ENCODE results near the gene ATIC.

ATIC gene

DNA sequence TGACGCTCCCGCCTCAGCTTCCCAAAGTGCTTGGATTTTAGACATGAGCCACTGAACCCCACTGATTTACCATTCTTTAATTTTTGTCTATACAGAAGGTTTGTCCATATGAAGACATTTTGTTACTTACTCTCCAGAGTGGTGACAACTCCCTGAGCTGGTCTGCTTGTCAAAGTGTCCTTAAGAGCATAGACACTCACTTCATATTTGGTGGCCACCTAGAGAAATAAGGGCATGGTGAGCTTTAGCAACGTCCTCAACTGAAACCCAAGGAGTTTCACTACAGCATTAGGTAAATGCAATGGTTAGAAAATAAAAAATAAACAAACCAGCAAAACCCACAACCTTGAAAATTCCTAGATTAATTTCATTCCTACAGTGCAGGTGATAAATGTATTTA, 66.2 kb downstream of the ATIC start:
- no peak for DNase-seq

GRCh38 chr2:215379039-215379438, 67.2 kb downstream of the ATIC start:
- no peak for DNase-seq

DNA sequence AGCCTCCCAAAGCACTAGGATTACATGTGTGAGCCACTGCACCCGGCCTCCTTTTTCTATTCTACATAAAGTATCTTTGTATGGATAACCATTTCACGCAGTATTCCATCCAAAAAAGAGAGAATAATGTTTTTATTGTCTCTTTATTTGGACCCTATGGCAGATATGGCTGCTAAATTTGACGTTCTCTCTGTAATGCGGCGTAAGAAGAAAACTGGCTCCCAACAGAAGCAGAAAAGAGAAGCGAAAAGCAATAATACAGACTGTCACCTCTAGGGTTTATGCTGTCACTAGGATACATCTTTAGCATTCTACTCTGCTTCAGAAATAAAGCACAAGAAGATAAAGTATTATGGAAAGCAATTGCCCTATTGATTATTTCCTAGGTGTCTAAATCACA, 68.1 kb downstream of the ATIC start:
- no peak for DNase-seq

DNA sequence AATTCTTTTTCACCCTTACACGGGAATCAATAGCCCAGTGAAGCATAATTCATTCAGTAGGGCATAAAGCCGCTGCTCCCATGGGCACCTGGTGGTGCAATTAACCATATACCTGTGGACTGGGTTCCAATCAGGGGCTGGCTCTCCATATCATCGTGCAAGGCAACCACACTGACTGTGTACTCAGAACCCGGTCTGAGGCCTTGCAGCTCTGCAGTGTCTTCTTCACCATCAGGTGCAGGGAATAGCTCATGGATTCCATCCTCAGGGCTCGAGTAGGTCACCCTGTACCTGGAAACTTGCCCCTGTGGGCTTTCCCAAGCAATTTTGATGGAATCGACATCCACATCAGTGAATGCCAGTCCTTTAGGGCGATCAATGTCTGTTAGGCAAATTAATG, 68.8 kb downstream of the ATIC start:
- DNase-seq: no peak

DNA sequence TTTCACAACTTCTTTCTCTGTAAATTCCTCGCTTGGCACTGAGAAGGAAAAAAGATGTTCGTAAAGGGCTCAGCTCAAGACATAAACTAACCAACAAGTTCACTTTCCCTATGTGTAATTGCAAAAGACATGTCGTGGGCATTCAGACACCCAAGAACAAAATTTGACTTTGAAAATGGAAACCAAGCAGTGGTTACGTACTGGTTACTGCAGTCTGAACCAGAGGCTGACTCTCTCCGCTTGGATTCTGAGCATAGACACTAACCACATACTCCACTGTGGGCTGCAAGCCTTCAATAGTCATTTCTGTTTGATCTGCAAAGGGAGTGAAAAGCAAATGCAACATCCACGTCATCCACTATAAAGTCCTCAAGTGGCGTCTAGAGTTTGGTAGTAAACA, 70.2 kb downstream of the ATIC start:
- DNase-seq: no peak

DNA sequence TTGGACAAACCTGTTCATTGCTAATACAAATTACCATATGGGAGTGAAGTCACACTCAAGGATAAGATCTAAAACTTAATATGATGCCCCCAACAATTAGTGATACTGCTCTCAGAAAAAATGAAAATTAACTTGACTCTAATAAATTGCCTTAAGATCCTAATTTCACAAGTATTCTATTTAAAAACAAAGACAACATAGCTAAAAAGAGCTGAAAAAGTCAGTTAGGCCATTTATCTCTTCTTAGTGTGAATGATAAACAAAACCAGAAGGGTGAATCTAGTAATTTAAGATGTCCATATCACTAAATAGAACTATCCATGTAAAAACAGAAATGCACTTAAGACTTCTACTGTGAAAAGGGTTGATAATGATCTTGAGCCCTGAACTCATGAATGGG, 70.6 kb downstream of the ATIC start:
- no peak for DNase-seq

GRCh38 chr2:215383652-215384279, 71.9 kb downstream of the ATIC start:
- no peak for DNase-seq

DNA sequence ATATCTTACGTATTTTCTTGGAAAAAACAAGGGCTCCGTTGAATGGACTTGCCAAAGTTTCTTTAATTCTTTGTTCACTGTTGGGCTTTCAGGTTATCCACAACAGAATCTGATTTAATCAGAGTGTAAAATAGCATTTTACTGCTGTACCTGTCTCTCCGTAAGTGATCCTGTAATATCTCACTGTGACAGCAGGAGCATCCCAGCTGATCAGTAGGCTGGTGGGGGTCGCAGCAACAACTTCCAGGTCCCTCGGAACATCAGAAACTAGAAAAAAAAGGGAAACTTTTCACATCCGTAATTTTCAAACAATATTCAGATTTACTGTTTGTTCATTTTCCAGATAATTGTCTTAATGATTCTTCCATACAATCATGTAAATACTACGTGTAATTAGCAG, 72.9 kb downstream of the ATIC start:
- no peak for DNase-seq

DNA sequence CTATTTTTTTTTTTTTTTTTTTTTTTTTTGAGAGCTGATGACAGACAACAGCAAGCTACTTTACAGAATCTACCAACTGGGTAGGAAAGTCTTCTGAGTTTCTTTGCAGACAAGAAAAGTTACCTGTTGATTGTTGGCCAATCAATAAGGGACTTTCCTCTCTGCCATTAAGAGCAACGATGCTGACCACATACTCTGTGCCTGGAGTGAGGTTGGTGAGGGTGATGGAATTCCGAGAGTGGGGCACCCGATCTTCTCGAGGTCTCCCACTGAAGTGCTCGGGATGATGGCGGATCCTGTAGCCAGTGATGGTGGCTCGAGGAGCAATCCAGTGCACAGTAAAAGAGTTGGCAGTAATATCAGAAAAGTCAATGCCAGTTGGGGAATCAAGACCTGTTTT, 74.7 kb downstream of the ATIC start:
- DNase-seq: no peak

DNA sequence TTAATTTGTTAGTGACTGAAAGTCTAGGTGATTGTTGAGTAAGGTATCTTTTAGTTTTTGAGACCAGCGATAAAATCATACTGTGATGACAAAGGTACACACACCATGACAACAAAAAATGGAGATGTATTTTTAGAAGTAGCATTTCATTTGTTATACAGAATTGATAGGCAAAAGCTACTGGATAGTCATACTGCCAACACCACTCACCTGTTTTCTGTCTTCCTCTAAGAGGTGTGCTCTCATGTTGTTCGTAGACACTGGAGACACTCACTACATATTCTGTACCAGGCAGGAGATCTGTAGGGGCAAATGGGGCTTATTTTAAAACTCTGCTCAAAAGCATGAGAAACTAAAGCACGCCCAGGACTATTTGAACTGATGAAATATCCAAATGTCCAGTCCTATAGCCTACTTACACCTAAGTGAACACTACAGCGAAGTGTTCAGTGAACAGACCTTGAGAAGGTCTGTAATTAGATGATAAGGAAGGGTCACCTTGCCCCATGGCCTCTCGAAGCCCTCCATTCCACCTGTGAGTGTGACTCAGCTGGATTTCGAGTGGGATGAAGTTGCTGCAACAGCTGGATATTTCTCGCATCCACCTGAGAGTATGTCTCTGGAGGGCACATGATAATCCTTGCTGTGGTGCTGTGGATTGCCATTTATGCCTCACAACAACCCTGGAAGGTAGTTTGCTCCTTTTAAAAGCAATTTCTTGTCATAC, 76.3 kb downstream of the ATIC start:
- DNase-seq: no peak

GRCh38 chr2:215390550-215390913, 78.7 kb downstream of the ATIC start:
- DNase-seq: no peak

DNA sequence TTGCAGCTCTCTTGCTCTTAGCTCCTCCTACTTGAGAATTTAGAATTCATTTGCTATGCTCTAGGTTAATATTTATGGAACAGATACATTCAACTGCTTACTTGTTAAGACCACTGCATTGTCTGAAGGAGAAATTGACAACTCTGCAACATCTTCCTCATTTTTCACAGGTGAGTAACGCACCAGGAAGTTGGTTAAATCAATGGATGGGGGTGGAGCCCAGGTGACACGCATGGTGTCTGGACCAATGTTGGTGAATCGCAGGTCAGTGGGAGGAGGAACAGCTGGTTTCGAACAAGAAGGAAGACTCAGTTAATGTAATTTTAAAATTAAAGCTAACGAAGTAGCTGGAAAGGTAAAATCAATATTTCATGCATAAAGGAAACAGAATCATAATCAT, 79.7 kb downstream of the ATIC start:
- DNase-seq: no peak

- DNase-seq: no peak
These were observed 80.3 kb downstream of the ATIC start for GRCh38 chr2:215392164-215392563.

DNA sequence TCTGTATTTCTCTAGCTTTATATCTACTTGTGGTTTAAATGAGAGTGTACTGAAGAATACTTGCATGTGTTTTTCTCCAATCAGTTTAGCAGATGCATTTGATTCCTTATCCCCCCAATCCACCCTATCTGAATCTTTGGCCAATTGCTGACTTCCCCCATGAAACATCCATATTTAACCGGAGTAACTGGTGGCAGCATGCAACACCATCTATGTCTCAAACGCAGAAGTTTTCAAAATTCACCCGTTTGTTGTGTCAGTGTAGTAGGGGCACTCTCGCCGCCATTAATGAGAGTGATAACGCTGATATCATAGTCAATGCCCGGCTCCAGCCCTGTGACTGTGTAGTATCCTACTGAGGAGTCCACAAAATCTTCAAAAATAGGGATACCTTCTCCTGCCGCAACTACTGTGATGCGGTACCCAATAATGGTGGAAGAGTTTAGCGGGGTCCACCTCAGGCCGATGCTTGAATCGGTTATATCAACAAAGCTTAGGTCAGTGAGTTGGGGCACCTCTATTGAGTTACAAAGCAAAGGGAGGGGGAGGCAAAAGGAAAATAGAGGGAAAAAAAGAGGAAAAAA, 80.9 kb downstream of the ATIC start:
- DNase-seq: no peak

DNA sequence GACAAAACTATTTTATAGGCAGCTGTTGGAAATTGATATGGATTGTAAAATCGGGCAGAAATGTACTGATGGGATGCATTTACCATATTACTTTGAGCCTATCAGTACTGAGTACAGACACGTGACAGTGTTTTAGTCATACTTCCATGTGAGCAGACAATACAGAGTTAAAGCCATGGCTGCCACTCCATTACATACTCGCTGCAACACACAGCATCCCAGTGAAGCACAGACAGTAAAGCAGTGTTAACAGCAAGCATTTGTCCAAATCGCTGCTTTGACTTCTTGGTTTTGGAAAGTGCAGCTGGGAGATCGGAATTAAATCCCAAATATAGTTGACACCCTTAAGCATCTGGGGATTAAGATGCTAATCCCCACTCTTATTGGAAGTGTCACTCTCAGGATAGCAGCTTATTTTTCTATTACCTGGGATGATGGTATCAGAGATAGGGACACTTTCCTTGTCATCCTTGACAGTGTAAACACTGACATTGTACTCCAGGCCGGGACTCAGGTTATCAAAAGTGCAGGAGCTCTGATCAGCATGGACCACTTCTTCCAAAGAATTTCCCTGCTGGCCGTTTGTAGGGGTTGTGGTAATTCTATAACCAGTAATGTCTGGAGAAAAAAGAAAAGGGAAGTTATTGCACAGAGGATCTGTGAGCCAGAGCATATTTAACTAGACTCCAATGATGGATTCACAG, 82.4 kb downstream of the ATIC start:
- DNase-seq: no peak

GRCh38 chr2:215395687-215396460, 84.0 kb downstream of the ATIC start:
- DNase-seq: no peak

GRCh38 chr2:215396595-215397313, 84.9 kb downstream of the ATIC start:
- no peak for DNase-seq

DNA sequence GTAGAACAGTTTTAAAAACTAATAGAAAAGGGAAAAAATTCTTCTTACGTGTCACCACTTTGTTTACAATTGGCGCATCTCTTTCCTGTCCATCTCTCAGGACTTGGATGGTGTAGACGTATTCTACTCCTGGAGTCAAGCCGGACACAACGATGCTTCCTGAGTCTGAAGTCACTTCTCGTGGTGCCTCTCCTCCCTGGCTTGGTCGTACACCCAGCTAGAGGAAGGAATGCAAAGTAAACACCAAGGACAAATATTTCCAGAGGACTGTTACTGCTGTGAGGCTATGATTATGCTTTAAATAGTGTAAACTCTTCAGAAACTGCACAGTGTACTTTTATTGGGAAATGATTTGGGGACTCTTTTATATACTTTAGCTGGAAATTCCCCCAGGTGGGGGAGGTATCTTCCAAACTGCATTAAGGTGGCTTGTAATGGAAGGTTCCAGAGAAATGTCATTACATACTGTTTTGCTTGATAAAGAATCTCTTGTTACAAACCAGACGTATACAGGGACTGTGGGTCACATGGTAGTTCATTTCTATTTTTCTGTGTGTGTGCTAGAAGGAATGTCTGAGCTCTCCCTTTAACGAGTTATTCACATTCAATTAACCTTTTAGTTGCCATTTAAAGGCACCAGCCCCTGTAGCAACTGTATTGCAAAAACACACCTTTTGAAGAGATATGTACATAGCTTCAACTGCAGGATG, 85.9 kb downstream of the ATIC start:
- DNase-seq: no peak

DNA sequence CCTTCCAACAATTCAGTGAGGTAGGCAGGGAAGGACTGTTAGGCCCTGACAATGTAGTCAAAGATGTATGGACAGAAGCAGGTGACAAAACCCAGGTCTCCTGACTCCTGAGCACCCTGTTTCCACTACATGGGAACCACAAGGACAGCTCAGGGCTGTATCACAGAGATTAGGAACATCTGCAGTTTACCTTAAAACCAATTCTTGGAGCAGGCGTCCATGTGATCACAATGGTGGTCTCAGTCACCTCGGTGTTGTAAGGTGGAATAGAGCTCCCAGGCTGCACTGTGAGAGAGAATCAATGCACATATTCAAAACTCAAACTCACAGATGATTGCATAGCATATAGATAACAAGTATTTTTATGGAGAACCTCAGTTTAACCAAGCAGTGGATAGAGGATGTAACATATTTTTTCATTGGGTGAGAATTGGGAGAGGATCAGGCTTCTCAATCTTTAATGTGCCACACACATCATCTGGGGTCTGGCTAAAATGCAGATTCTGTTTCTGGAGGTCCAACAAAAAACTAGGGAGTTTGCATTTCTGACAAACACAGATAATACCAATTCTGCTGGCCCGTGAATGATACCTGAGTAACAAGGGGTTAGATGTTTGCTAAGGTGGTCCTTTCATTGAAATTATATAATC, 87.3 kb downstream of the ATIC start:
- no peak for DNase-seq
